Fibroblast of skin of right biceps (primary cell): ENCODE data around the gene ACTN1.
"Not testable (repeated sequence)": the region's sequence is repeated elsewhere in the genome, so short reads cannot be mapped to it uniquely, and the experiment has no call there.

Source experiments
- DNase-seq: peaks from one replicate; pipeline ENCODE4 v3.0.0-alpha.2; 2013

Gene ACTN1

DNA sequence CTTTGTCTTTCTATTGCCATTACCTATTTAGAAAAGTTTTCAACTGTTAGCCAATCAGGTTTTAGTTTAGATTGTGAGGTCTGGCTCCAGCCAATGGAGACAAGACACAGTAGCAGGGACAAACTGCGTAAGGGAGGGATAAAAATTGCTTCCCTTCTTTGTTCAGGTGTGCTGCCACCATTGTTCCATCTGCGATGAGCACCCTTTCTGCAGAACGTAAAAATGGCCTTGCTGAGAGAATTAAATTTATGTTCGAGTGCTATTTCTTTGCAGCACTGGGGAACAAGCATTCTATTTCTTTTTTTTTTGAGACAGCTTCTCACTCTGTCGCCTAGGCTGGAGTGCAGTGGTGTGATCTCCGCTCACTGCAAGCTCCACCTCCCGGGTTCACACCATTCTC is 126.6 kb downstream of the ACTN1 start:
- not testable (repeated sequence) for DNase-seq

DNA sequence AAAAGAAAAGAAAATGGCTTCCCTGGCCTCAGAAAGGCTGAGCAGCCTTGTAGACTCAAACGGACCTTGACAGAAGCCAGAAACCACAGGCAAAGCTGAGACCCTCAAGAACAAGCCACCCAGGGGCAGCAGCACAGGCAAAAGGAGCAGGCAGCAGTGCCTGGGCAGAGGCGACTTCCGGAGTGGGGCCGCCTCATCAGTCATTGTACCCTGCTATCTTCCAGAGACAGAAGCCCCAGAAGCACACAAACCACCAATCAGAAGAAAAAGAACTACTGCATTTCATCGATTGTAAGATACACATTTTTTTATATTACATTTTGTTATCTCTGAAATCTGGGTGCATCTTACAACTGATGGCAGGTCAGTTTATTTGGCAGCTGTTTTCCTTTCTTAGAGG is 128.0 kb downstream of the ACTN1 start:
- DNase-seq, result no peak

DNA sequence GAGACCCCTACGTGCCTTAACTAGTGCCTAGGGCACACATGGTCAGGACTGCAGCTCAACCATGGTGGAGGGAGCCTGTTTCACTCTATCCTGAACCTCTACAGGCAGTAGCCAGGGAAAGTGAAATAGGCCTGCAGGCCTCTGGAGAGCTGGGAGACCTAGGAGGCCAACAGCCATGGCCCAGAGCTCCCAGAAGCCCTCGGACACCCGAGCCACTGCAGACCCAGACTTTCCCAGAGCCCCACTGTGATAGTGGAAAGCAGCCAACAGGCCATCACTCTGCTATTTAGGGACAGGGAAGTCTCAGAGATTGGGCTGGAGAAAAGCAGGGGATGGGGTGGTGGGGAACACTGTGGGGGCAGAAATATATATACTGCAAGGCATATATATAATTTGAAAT is 129.7 kb downstream of the ACTN1 start:
- no peak for DNase-seq

DNA sequence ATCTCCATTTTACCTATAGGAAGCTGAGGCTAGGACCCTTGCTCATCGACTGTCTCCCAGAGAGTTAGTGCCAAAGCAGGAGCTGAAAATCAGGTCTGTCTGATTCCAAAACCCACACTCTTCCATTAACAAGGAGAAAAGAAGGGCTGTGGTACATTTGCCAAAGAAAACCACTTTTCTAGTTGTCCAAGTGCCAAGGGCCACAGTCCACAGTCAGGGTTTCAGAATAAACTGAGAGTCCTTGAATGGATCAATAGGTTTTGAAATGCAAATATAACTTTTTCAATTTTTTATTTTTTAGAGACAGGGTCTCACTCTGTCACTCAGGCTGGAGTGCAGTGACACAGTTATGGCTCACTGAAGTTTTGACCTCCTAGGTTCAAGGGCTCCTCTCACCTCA is 130.8 kb downstream of the ACTN1 start:
- DNase-seq, result no peak

DNA sequence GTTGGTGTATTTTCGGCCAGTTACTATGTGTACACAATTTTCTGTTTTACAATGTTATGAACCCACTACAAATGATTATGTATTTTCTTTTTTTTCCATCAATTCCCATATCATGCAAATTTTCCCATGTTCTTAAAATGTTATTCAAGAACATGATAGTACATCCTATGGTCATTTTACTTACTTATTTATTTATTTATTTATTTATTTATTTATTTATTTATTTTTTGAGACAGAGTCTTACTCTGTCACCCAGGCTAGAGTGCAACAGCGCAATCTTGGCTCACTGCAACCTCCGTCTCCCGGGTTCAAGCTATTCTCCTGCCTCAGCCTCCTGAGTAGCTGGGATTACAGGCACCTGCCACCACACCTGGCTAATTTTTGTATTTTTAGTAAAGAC is 131.5 kb downstream of the ACTN1 start:
- DNase-seq, result not testable (repeated sequence)

DNA sequence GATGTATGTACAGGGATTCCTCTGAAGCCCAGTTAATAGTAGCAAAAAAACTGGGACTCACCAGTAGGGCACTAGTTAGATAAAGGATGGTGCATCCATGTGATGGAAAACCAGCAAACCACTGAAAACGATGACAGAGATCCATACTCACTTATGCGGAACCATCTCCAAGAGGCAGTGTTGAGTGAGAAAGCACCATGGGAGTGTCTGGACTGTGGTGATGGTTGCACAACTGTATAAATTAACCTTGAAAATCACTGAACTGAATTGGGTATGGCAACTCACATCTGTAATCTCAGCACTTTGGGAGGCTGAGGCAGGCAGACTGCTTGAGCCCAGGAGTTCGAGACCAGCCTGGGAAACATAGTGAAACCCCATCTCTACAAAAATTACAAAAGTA is 132.6 kb downstream of the ACTN1 start:
- no peak for DNase-seq

DNA sequence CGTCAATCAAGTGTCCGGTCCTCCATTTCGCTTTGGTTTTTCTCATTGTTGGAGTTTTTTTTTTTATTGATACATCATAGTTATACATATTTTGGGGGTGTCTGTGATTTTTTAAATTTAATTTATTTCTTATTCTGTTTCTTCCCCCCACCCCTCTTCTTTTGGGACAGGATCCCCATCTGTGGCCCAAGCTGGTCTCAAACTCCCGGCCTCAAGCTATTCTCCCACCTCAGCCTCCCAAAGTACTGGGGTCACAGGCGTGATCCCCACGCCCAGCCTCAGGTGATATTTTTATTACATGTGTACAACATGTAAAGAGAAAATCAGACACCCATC is 134.9 kb downstream of the ACTN1 start:
- DNase-seq, result no peak

DNA sequence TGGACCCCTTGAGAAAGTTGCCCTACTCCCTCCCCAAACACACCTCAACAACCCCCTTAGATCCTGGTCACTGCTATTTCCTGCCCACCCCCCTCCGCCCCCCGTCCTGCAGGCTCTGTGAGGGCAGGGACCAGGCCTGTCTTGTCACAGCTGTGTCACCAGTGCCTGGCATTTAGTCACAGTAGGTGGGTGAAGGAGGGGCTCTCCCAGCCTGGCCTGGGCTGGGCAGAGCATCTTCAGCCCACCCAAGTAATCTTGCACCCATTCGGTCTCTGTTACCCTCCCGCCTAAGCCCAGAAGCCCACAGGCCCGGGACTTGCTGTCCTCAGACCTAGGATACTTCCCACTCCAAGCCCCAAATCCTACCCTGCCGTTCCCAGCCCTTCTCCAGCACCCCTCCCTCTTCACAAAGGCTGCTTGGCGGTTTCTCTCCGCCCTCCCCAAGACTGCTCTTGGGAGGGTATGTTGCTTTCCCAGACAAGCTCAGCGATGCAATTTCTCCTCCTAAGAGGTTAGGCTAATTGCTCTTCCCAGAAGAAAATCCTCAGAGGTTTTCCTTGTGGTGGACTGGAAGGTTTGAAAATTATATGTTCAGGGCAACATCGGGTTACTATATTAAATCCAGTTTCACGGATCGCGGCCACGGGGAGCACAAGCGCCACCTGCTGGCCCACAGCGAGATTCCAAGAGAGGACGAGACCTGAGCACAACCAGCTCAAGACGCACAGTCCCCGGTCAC is 135.5 kb downstream of the ACTN1 start:
- DNase-seq, result peak; percentile 68

DNA sequence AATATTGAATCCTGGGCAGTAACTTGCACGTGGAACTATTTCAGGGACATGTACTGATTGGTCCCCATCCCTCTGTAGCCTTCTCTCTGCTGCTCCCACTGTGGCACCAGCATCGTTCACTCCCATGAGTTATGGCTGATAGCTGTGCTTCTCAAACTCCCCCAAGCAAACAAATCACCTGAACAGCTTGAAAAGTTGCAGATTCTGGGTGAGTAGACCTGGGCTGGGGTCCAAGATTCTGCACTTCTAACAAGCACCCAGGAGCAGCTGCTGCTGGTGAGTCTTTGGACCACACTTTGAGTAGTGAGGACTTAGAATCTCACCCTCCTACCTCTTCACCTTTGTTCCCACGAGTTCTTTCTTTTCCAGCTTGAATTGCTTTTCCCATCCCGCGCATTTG is 136.8 kb downstream of the ACTN1 start:
- no peak for DNase-seq

DNA sequence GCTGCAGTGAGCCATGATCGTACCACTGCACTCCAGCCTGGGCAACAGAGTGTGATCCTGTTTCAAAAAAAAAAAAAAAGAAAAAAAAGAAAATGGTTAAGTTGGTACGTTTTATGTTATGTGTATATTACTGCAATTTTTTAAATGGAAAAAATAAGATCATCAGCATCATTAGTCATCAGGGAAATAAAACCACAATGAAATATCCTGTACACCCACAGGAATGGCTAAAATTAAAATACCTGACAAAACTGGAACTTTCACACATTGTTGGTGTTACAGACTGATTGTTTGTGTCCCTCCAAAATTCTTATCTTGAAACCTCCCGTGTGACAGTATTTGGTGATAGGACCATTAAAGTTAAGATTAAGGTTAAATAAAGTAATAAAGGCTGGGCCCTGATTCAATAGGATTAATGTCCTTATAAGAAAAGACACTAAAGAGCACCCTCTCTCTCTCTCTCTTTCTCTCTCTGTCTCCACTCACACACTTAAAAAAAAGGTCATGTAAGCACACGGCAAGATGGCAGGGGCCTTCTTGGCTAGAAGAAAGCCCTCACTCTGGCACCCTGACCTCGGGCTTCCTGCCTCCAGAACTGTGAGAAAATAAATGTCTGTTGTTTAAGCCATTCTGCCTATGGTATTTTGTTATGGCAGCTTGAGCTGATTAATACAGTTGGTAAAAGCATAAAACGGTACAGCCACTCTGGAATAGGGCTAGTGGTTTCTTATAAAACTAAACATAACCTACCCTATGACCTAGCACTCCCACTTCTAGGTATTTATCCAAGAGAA is 137.9 kb downstream of the ACTN1 start:
- peak; percentile 63 for DNase-seq

DNA sequence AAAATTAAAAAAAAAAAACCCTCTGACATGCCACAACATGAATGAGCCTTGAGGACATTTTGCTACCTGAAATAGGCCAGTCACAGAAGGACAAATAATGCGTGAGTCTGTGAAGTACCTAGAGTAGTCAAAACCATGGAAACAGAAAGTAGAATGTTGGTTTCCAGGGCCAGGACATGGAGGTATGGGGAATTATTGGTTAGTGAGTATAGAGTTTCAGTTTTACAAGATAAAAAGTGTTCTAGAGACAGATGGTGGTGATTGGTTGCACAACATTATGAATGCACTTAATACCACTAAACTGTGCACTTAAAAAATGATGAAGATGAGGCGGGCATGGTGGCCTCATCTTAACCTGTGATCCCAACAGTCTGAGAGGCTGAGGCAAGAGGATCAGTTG is 138.6 kb downstream of the ACTN1 start:
- no peak for DNase-seq

DNA sequence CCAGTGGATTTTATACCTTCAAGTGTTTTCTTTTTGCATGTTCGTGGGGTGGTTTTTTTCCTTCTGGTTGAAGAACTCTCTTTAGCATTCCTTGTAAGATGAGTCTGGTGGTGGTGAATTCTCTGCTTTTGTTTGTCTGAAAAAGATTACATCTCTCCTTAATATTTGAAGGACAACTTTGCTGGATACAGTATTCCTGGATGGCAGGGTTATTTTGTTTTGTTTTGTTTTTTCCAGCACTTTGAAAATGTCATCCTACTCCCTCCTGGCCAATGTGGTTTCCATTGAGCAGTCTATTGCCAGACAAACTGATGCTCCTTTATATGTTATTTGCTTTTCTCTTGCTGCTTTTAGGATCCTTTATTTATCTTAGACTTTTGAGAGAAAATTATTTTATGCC is 143.0 kb downstream of the ACTN1 start:
- no peak for DNase-seq

DNA sequence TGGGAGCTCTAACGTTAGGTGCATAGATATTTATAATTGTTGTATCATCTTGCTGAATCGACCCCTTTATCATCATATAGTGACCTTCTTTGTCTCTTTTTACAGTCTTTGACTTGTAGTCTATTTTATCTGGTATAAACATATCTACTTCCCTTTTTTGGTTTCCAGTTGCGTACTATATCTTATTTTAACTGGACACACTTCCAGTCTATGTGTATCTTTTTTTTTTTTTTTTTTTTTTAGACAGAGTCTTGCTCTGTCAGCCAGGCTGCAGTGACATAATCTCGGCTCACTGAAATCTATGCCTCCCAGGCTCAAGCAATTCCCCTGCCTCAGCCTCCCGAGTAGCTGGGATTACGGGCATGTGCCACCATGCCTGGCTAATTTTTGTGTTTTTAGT is 144.3 kb downstream of the ACTN1 start:
- DNase-seq, result no peak

DNA sequence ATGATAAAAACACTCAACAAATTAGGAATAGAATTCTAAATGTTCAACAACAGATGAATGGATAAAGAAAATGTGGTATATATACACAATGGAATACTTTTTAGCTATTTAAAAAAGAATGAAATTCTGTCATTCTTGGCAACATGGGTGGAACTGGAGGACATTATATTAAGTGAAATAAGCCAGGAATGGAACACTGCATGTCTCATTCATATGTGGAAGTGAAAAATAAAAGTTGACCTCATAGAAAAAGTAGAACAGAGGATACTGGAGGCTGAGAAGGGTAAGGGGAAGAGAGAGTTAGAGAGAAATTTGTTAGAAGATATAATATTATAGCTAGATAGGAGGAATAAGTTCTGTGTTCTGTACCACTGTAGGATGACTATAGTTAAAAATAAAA is 150.4 kb downstream of the ACTN1 start:
- no peak for DNase-seq

DNA sequence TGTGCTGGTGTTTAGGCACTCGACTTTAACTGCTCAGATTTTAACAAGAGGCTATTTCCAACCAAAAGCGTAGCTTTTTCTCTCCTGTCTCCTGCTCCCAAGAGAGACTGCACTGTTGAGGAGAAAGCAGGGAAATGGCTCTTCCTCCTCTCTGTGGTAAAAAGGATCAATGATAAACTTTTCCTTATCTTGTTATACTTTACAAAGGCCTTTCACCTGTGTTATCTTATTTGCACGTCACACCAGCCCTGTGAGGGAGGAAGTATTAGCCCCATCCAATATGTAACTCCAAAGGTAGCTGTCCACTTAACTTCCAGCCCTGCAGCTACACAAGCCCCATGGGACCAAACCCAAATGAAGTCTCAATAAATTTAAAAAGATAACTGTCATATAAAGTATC is 153.4 kb downstream of the ACTN1 start:
- no peak for DNase-seq

DNA sequence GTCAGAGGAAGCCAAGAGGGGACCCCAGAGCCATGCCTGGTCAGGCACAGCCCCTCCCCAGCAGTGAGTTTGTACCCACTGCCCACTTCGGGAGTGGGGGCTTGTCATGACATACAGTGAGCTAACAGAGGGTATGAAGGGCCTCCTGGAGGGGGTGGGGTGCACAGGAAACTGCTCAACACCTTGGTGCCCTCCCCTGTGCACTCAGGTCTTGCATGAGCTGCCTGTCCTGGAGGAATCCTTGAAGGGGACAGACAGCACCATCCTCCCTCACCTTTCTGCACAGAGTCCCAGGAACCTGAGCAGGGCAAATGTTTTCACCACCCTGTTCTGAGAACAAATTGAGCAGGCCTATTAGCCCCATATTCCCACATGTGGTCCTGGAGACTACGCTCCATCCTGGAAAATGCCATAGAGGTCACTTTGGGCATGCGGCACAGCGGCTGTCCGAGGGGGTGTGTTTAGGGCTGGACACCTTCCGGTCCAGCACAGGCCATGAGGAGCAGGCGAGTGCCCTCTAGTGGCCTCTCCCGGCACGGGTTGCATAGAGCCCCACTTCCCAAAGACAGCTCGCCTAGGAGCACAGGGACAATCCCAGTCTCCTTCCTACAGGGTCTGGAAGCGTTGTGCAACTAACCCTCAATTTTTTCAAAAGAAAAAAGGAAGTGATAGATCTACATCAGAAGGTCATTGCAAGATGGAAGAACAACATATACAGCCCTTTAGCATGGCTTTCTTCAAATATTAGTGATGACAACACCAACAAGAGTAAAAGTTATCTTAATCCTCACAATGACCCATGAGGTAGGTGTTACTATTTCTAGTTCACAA is 154.4 kb downstream of the ACTN1 start:
- DNase-seq, result peak; percentile 67

DNA sequence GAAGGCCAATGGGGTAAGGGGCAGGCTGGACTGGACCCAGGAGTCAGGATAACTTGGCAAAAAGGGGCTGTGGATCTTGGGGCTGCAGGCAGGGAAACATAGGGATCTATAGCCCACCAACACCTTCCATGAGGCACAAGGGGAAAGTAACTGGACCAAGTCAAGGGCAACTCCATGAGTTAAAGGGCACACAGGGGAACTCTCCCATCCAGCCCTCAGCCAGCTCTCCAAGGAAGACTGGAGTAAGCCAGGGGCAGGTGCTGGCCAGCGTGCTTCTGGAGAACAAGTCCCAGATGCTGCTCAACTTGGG is 154.9 kb downstream of the ACTN1 start:
- DNase-seq, result no peak
